Naive thymus-derived CD4-positive, alpha-beta T cell (primary cell): ENCODE data around the gene GPR107. TPM values are rescaled to one million over a fixed set of nuclear protein-coding genes. Genes with fewer than 3 reads are reported as not detected.

Source experiments
- ATAC-seq: fragments of 150-1000 bp; cut with Tn5 transposase; 2 replicates; pipeline ENCODE4 v1.10.0; 2021; ENCODE audit warnings: mild to moderate bottlenecking, moderate library complexity
- CTCF ChIA-PET: fragments of 350-600 bp; sonication (Branson Sonifier 250); formaldehyde crosslinking; loops from one replicate; lab custom pipeline; 2021; ENCODE audit warnings: antibody characterized with exemption; lab: Charles Lee
- POLR2A ChIA-PET: fragments of 350-600 bp; sonication (Branson Sonifier 250); formaldehyde crosslinking; loops from one replicate; lab custom pipeline; 2021; ENCODE audit warnings: antibody characterized with exemption, inconsistent platforms; lab: Charles Lee
- DNase-seq, 9 donors: peaks; one replicate each; pipeline versions ENCODE4 v3.0.0 to v3.0.0-alpha.2; 2020 to 2022; ENCODE audit warnings: mixed read lengths in 1 of 9
- H3K27ac ChIP-seq: one replicate; pipeline ENCODE4 v1.7.0; 2013; ENCODE audit warnings: mild to moderate bottlenecking, low read depth, low read length, moderate library complexity
- H3K27me3 ChIP-seq, 2 donors: one replicate each; pipeline ENCODE4 v1.7.0; 2013; ENCODE audit warnings: low read length in 2 of 2, mild to moderate bottlenecking in 2 of 2, moderate library complexity in 2 of 2; ENCODE audit not compliant: control insufficient read depth in 2 of 2, insufficient read depth in 2 of 2
- H3K36me3 ChIP-seq, 3 experiments: 1 replicate in 2 of 3; 2 replicates in 1 of 3; pipeline ENCODE4 v1.7.0; 2013; ENCODE audit warnings: low read length in 3 of 3, mild to moderate bottlenecking in 3 of 3, moderate library complexity in 1 of 3; ENCODE audit not compliant: insufficient read depth in 3 of 3, control insufficient read depth in 2 of 3
- H3K4me1 ChIP-seq, 2 donors: one replicate each; pipeline ENCODE4 v1.7.0; 2013; ENCODE audit warnings: low read length in 2 of 2, mild to moderate bottlenecking in 2 of 2, moderate library complexity in 1 of 2; ENCODE audit not compliant: control insufficient read depth in 2 of 2, insufficient read depth in 2 of 2
- H3K4me3 ChIP-seq: 2 replicates; pipeline ENCODE4 v1.7.0; 2013; ENCODE audit warnings: mild to moderate bottlenecking, low read length
- H3K9me3 ChIP-seq, 3 experiments: 1 replicate in 2 of 3; 2 replicates in 1 of 3; pipeline ENCODE4 v1.7.0; 2013; ENCODE audit warnings: low read length in 3 of 3; ENCODE audit not compliant: control insufficient read depth in 2 of 3
- H3K27ac Mint-ChIP-seq, 9 donors: one replicate each; pipeline ENCODE4 v1.8.0; 2020 to 2022; ENCODE audit warnings: mixed read lengths in 9 of 9, mild to moderate bottlenecking in 8 of 9, moderate library complexity in 5 of 9, inconsistent platforms in 2 of 9
- H3K27me3 Mint-ChIP-seq, 5 donors: one replicate each; pipeline ENCODE4 v1.8.0; 2021 to 2022; ENCODE audit warnings: mixed read lengths in 5 of 5, mild to moderate bottlenecking in 1 of 5
- H3K36me3 Mint-ChIP-seq, 5 donors: one replicate each; pipeline ENCODE4 v1.8.0; 2020 to 2022; ENCODE audit warnings: mixed read lengths in 5 of 5, mild to moderate bottlenecking in 3 of 5, inconsistent platforms in 1 of 5
- H3K4me1 Mint-ChIP-seq, 7 donors: one replicate each; pipeline ENCODE4 v1.8.0; 2020 to 2022; ENCODE audit warnings: mixed read lengths in 7 of 7, mild to moderate bottlenecking in 3 of 7, inconsistent platforms in 1 of 7
- H3K4me3 Mint-ChIP-seq, 10 donors: one replicate each; pipeline ENCODE4 v1.8.0; 2020 to 2022; ENCODE audit warnings: mild to moderate bottlenecking in 10 of 10, mixed read lengths in 10 of 10, moderate library complexity in 6 of 10, inconsistent platforms in 2 of 10
- H3K9me3 Mint-ChIP-seq, 11 donors: one replicate each; pipeline ENCODE4 v1.8.0; 2020 to 2022; ENCODE audit warnings: mixed read lengths in 11 of 11, mild to moderate bottlenecking in 4 of 11, inconsistent platforms in 1 of 11, moderate library complexity in 1 of 11
- intact Hi-C, 2 donors: fragments of 100-400 bp; cut with micrococcal nuclease; formaldehyde crosslinking; loops; one replicate each; pipeline ENCODE4 v1.15.1; 2023
- polyA plus RNA-seq, 2 donors: library from polyadenylated mRNA; unstranded; fragments of 300-500 nt; fragmentation: Illumina TruSeq; gene quantifications; one replicate each; pipeline ENCODE4 v1.2.3, GENCODE V29; 2021
- total RNA-seq, 6 experiments: library from RNA in 5 of 6; stranded (reverse) in 5 of 6; gene quantifications; 1 replicate in 5 of 6; 2 replicates in 1 of 6; pipeline ENCODE4 v1.2.3 and lab custom pipeline; 2021 to 2026

The GPR107 gene
- total and polyA plus RNA-seq, 7 experiments from 2014 or later = 2.8 to 24.0 (median 21.9) TPM

- Mint-ChIP-seq H3K9me3 (no peaks in the 10 kb centered on the region), H3K27ac (no peak overlapping the region), H3K4me3 (no peak overlapping the region), H3K36me3 (no peaks in the 10 kb centered on the region), H3K27me3 (peaks cover 9 to 20% (median 12%) of the 10 kb centered on the region in 5 donors), H3K4me1 (peaks cover 0 to 8% (median 0%) of the 10 kb centered on the region in 7 donors)
- H3K27me3 ChIP-seq = peaks cover 0 to 3% of the 10 kb centered on the region in 2 donors
- ATAC-seq = no peak
- no peaks in the 10 kb centered on the region for H3K36me3 ChIP-seq
- peaks cover 0 to 5% of the 10 kb centered on the region in 2 donors for H3K4me1 ChIP-seq
- no peak for DNase-seq
- H3K27ac ChIP-seq = no peak overlapping the region
- intact Hi-C loops = no loop called here
- ChIA-PET CTCF (no interaction called here), POLR2A (no interaction called here)
- no peaks in the 10 kb centered on the region for H3K9me3 ChIP-seq
- H3K4me3 ChIP-seq = no peak overlapping the region
Measured at GRCh38 chr9:130176760-130177159, 123.1 kb downstream of the GPR107 start.

- ChIA-PET POLR2A (no interaction called here), CTCF (no interaction called here)
- no peak overlapping the region for H3K27ac Mint-ChIP-seq
- H3K4me1 Mint-ChIP-seq = peaks cover 0 to 8% (median 0%) of the 10 kb centered on the region in 7 donors
- H3K9me3 ChIP-seq = no peaks in the 10 kb centered on the region
- peaks cover 0 to 3% of the 10 kb centered on the region in 2 donors for H3K4me1 ChIP-seq
- intact Hi-C loops = no loop called here
- peaks cover 0 to 3% of the 10 kb centered on the region in 2 donors for H3K27me3 ChIP-seq
- no peak overlapping the region for H3K4me3 ChIP-seq
- DNase-seq (no peak), ATAC-seq (no peak)
- H3K36me3 ChIP-seq = no peaks in the 10 kb centered on the region
- H3K4me3 Mint-ChIP-seq = no peak overlapping the region
- H3K27ac ChIP-seq = no peak overlapping the region
- peaks cover 9 to 18% (median 12%) of the 10 kb centered on the region in 5 donors for H3K27me3 Mint-ChIP-seq
- H3K36me3 Mint-ChIP-seq = no peaks in the 10 kb centered on the region
- H3K9me3 Mint-ChIP-seq = no peaks in the 10 kb centered on the region
Measured at GRCh38 chr9:130177898-130178805, 124.4 kb downstream of the GPR107 start.

- Mint-ChIP-seq H3K9me3 (no peaks in the 10 kb centered on the region), H3K4me3 (no peak overlapping the region), H3K4me1 (peaks cover 0 to under 1% (median 0%) of the 10 kb centered on the region in 7 donors), H3K27me3 (peaks cover 3 to 6% (median 4%) of the 10 kb centered on the region in 5 donors), H3K27ac (no peak overlapping the region), H3K36me3 (no peaks in the 10 kb centered on the region)
- Histone ChIP-seq H3K27ac (no peak overlapping the region), H3K27me3 (no peaks in the 10 kb centered on the region), H3K4me1 (no peaks in the 10 kb centered on the region), H3K36me3 (no peaks in the 10 kb centered on the region), H3K9me3 (no peaks in the 10 kb centered on the region), H3K4me3 (no peak overlapping the region)
- ATAC-seq (no peak), DNase-seq (no peak)
- intact Hi-C loops = no loop called here
- CTCF ChIA-PET = no interaction called here
- POLR2A ChIA-PET = no interaction called here
Measured at GRCh38 chr9:130179331-130179907, 125.7 kb downstream of the GPR107 start.

GRCh38 chr9:130180516-130180915 lies 126.8 kb downstream of the GPR107 start:
- Histone ChIP-seq H3K4me1 (no peaks in the 10 kb centered on the region), H3K36me3 (no peaks in the 10 kb centered on the region), H3K27ac (no peak overlapping the region), H3K27me3 (no peaks in the 10 kb centered on the region), H3K9me3 (no peaks in the 10 kb centered on the region), H3K4me3 (no peak overlapping the region)
- Mint-ChIP-seq H3K9me3 (no peaks in the 10 kb centered on the region), H3K4me1 (no peaks in the 10 kb centered on the region), H3K4me3 (no peak overlapping the region), H3K27me3 (no peaks in the 10 kb centered on the region), H3K27ac (no peak overlapping the region), H3K36me3 (no peaks in the 10 kb centered on the region)
- ChIA-PET CTCF (no interaction called here), POLR2A (no interaction called here)
- DNase-seq (no peak), ATAC-seq (no peak)
- intact Hi-C loops = no loop called here

- Histone ChIP-seq H3K36me3 (no peaks in the 10 kb centered on the region), H3K4me1 (no peaks in the 10 kb centered on the region), H3K27me3 (no peaks in the 10 kb centered on the region), H3K27ac (no peak overlapping the region), H3K9me3 (no peaks in the 10 kb centered on the region), H3K4me3 (no peak overlapping the region)
- Mint-ChIP-seq H3K9me3 (no peaks in the 10 kb centered on the region), H3K4me1 (no peaks in the 10 kb centered on the region), H3K36me3 (no peaks in the 10 kb centered on the region), H3K27ac (no peak overlapping the region), H3K27me3 (no peaks in the 10 kb centered on the region), H3K4me3 (no peak overlapping the region)
- POLR2A ChIA-PET = no interaction called here
- CTCF ChIA-PET = no interaction called here
- no peak for DNase-seq
- ATAC-seq = no peak
- intact Hi-C loops = no loop called here
Measured at GRCh38 chr9:130181678-130182380, 128.1 kb downstream of the GPR107 start.

- Mint-ChIP-seq H3K9me3 (no peaks in the 10 kb centered on the region), H3K27ac (no peak overlapping the region), H3K36me3 (no peaks in the 10 kb centered on the region), H3K27me3 (no peaks in the 10 kb centered on the region), H3K4me1 (no peaks in the 10 kb centered on the region), H3K4me3 (no peak overlapping the region)
- Histone ChIP-seq H3K9me3 (no peaks in the 10 kb centered on the region), H3K4me1 (no peaks in the 10 kb centered on the region), H3K4me3 (no peak overlapping the region), H3K27me3 (no peaks in the 10 kb centered on the region), H3K27ac (no peak overlapping the region), H3K36me3 (no peaks in the 10 kb centered on the region)
- DNase-seq = no peak
- ATAC-seq = no peak
- intact Hi-C loops = no loop called here
- ChIA-PET POLR2A (no interaction called here), CTCF (no interaction called here)
Measured at GRCh38 chr9:130182381-130182909, 128.7 kb downstream of the GPR107 start.
